H1 (cell line): ENCODE data around the gene TLL1. TPM values are rescaled to one million over a fixed set of nuclear protein-coding genes. Genes with fewer than 3 reads are reported as not detected.

Experiments used
- CTCF ChIA-PET: fragments of 300-600 bp; sonication (Branson Sonifier 250); formaldehyde crosslinking; loops from one replicate; lab custom pipeline; 2021; ENCODE audit not compliant: partially characterized antibody; lab: Charles Lee
- POLR2A ChIA-PET: fragments of 300-600 bp; sonication (Branson Sonifier 250); formaldehyde crosslinking; loops from one replicate; lab custom pipeline; 2021; ENCODE audit warnings: inconsistent platforms; ENCODE audit not compliant: partially characterized antibody; lab: Charles Lee
- DNase-seq, 2 experiments: peaks; one replicate each; pipeline versions ENCODE4 v3.0.0 to v3.0.0-alpha.2; 2010 to 2022; ENCODE audit warnings: low spot score in 2 of 2, low read depth in 1 of 2, mixed read lengths in 1 of 2
- FAIRE-seq: peaks from 2 replicates; lab custom pipeline; 2011; peaks lifted over from hg19 to GRCh38; lab: Jason Lieb, UNC
- H2AFZ ChIP-seq: 2 replicates; pipeline ENCODE4 v1.8.1; 2012; ENCODE audit warnings: low read length, inconsistent platforms
- H2AK5ac ChIP-seq: 2 replicates; pipeline ENCODE4 v1.6.1; 2013; ENCODE audit warnings: low read depth, low read length
- H2BK120ac ChIP-seq: replicated peaks from 2 replicates; pipeline ENCODE3; 2013; ENCODE audit warnings: low read depth, low read length, inconsistent platforms
- H2BK12ac ChIP-seq: 2 replicates; pipeline ENCODE4 v1.6.1; 2013; ENCODE audit warnings: low read depth, low read length
- H2BK15ac ChIP-seq: 2 replicates; pipeline ENCODE4 v1.6.1; 2013; ENCODE audit warnings: low read length
- H2BK20ac ChIP-seq: 2 replicates; pipeline ENCODE4 v1.6.1; 2013; ENCODE audit warnings: low read length
- H2BK5ac ChIP-seq: 2 replicates; pipeline ENCODE4 v1.6.1; 2013; ENCODE audit warnings: low read depth, low read length
- H3K14ac ChIP-seq: 2 replicates; pipeline ENCODE4 v1.6.1; 2013; ENCODE audit warnings: inconsistent platforms; ENCODE audit not compliant: insufficient read length
- H3K18ac ChIP-seq: 2 replicates; pipeline ENCODE4 v1.6.1; 2013; ENCODE audit warnings: low read length; ENCODE audit errors: extremely low read depth
- H3K23ac ChIP-seq: 2 replicates; pipeline ENCODE4 v1.6.1; 2013; ENCODE audit warnings: inconsistent platforms; ENCODE audit not compliant: insufficient read length
- H3K23me2 ChIP-seq: 2 replicates; pipeline ENCODE4 v1.6.1; 2013; ENCODE audit warnings: low read depth, low read length
- H3K27ac ChIP-seq: 2 replicates; pipeline ENCODE4 v1.6.1; 2011; ENCODE audit warnings: low read depth, low read length, inconsistent platforms
- H3K27me3 ChIP-seq, 4 experiments: replicated peaks in 1 of 4; 1 replicate in 1 of 4; 2 replicates in 3 of 4; pipeline versions ENCODE4 v1.6.1 to v1.8.1; 2011 to 2013; ENCODE audit warnings: low read length in 3 of 4, mild to moderate bottlenecking in 3 of 4, inconsistent platforms in 2 of 4, mixed read lengths in 2 of 4, moderate library complexity in 1 of 4; ENCODE audit not compliant: control insufficient read depth in 3 of 4, insufficient read depth in 3 of 4; ENCODE audit errors: extremely low read depth in 1 of 4
- H3K36me3 ChIP-seq, 4 experiments: 2 replicates each; pipeline versions ENCODE4 v1.6.1 to v1.8.1; 2011 to 2013; ENCODE audit warnings: mild to moderate bottlenecking in 4 of 4, low read length in 3 of 4, moderate library complexity in 2 of 4, control low read depth in 1 of 4, inconsistent platforms in 1 of 4; ENCODE audit not compliant: insufficient read depth in 4 of 4, control insufficient read depth in 2 of 4
- H3K4ac ChIP-seq: replicated peaks from 2 replicates; pipeline ENCODE3; 2013; ENCODE audit warnings: low read length, low read depth, mixed read lengths, inconsistent platforms; ENCODE audit not compliant: insufficient read length
- H3K4me1 ChIP-seq, 4 experiments: replicated peaks in 1 of 4; 1 replicate in 1 of 4; 2 replicates in 3 of 4; pipeline versions ENCODE4 v1.6.1 to v1.8.1; 2011 to 2013; ENCODE audit warnings: low read length in 3 of 4, inconsistent platforms in 2 of 4, mixed read lengths in 1 of 4; ENCODE audit not compliant: insufficient read depth in 4 of 4, control insufficient read depth in 3 of 4
- H3K4me2 ChIP-seq, 2 experiments: 2 replicates each; pipeline versions ENCODE4 v1.6.1 to v1.8.1; 2011 to 2013; ENCODE audit warnings: low read depth in 2 of 2, low read length in 2 of 2, control low read depth in 1 of 2, inconsistent platforms in 1 of 2, mild to moderate bottlenecking in 1 of 2; ENCODE audit not compliant: insufficient read depth in 1 of 2
- H3K4me3 ChIP-seq, 4 experiments: fragments of 200-600, 300-600 bp in 1 of 4; sonication (generic), shearing (Covaris generic), sonication (Bioruptor Twin) in 1 of 4; 2 replicates each; pipeline versions ENCODE4 v1.5.1 to v1.8.1; 2011 to 2016; ENCODE audit warnings: low read length in 4 of 4, low read depth in 3 of 4, control low read depth in 2 of 4, inconsistent platforms in 2 of 4, mild to moderate bottlenecking in 2 of 4, mixed read lengths in 1 of 4, moderate library complexity in 1 of 4; ENCODE audit not compliant: insufficient read depth in 2 of 4; ENCODE audit errors: extremely low read depth in 1 of 4
- H3K56ac ChIP-seq: replicated peaks from 2 replicates; pipeline ENCODE3; 2013; ENCODE audit warnings: low read depth, mild to moderate bottlenecking, mixed read lengths, low read length, inconsistent platforms; ENCODE audit not compliant: insufficient read length
- H3K79me1 ChIP-seq: 2 replicates; pipeline ENCODE4 v1.6.1; 2013; ENCODE audit warnings: low read depth, low read length, control low read depth
- H3K79me2 ChIP-seq, 2 experiments: 2 replicates each; pipeline versions ENCODE4 v1.6.1 to v1.8.1; 2012 to 2013; ENCODE audit warnings: low read length in 2 of 2, mild to moderate bottlenecking in 2 of 2, inconsistent platforms in 1 of 2; ENCODE audit not compliant: insufficient read depth in 2 of 2, control insufficient read depth in 1 of 2
- H3K9ac ChIP-seq, 4 experiments: replicated peaks in 1 of 4; 1 replicate in 1 of 4; 2 replicates in 3 of 4; pipeline versions ENCODE4 v1.6.1 to v1.8.1; 2011 to 2013; ENCODE audit warnings: low read depth in 3 of 4, low read length in 3 of 4, control low read depth in 2 of 4, mild to moderate bottlenecking in 2 of 4, moderate library complexity in 2 of 4, inconsistent platforms in 1 of 4; ENCODE audit errors: extremely low read depth in 1 of 4
- H3K9me3 ChIP-seq, 2 experiments: 2 replicates each; pipeline versions ENCODE4 v1.6.1 to v1.8.1; 2012 to 2013; ENCODE audit warnings: mild to moderate bottlenecking in 2 of 2, moderate library complexity in 2 of 2, control low read depth in 1 of 2, inconsistent platforms in 1 of 2, low read depth in 1 of 2, low read length in 1 of 2, mixed read lengths in 1 of 2; ENCODE audit not compliant: insufficient read depth in 2 of 2
- H4K20me1 ChIP-seq, 2 experiments: replicated peaks in 1 of 2; 2 replicates each; pipeline versions ENCODE3 to v1.8.1; 2011 to 2013; ENCODE audit warnings: inconsistent platforms in 2 of 2, low read length in 2 of 2, mild to moderate bottlenecking in 1 of 2; ENCODE audit not compliant: insufficient read depth in 2 of 2, control insufficient read depth in 1 of 2
- H4K5ac ChIP-seq: 2 replicates; pipeline ENCODE4 v1.6.1; 2013; ENCODE audit warnings: low read length, low read depth, mixed read lengths, inconsistent platforms; ENCODE audit not compliant: insufficient read length
- H4K8ac ChIP-seq: 2 replicates; pipeline ENCODE4 v1.8.0; 2013; ENCODE audit warnings: mild to moderate bottlenecking, moderate library complexity, low read length, inconsistent platforms; ENCODE audit not compliant: insufficient read depth; ENCODE audit errors: extremely low read depth
- H4K91ac ChIP-seq: replicated peaks from 2 replicates; pipeline ENCODE3; 2013; ENCODE audit warnings: low read length, mixed read lengths, inconsistent platforms; ENCODE audit not compliant: insufficient read length
- WGBS, 2 experiments: shearing (Covaris generic) in 1 of 2; methylation state at CpG; one replicate each; pipeline versions ENCODE4 v1.1.6 to v1.1.7; 2013 to 2015; ENCODE audit warnings: low lambda C conversion rate in 2 of 2, mixed read lengths in 2 of 2, inconsistent platforms in 1 of 2, low coverage in 1 of 2, missing lambda C conversion rate in 1 of 2; ENCODE audit not compliant: insufficient replicate concordance in 2 of 2, insufficient coverage in 1 of 2, insufficient read length in 1 of 2; ENCODE audit errors: extremely low coverage in 1 of 2, missing lambda C conversion rate in 1 of 2; 5-methylcytosine and 5-hydroxymethylcytosine counted together
- polyA plus RNA-seq, 7 experiments: library from polyadenylated mRNA; depleted of rRNA in 3 of 7; stranded (reverse) in 5 of 7; unstranded in 2 of 7; fragments of >200 nt in 5 of 7; fragments of 200-250 nt in 2 of 7; gene quantifications; 1 replicate in 5 of 7; 2 replicates in 1 of 7; 4 replicates in 1 of 7; pipeline versions ENCODE4 v1.2.1 to v1.2.3, GENCODE V29; 2011 to 2013; ENCODE audit warnings: missing spikeins in 2 of 7, mixed read lengths in 2 of 7
- total RNA-seq: library from RNA; stranded (reverse); fragmentation: NEBNext Ultra II Directional; extraction: Animal tissue kit (Norgen Biotek cat#: 25700); gene quantifications from 2 replicates; pipeline ENCODE4 v1.2.1, GENCODE V29; 2021

The TLL1 gene
- total and polyA plus RNA-seq, 2 of the 8 experiments (the other 6 are each of a cell fraction or from before 2014, with no cell fraction given) = 0.18 to 1.1 TPM

DNA sequence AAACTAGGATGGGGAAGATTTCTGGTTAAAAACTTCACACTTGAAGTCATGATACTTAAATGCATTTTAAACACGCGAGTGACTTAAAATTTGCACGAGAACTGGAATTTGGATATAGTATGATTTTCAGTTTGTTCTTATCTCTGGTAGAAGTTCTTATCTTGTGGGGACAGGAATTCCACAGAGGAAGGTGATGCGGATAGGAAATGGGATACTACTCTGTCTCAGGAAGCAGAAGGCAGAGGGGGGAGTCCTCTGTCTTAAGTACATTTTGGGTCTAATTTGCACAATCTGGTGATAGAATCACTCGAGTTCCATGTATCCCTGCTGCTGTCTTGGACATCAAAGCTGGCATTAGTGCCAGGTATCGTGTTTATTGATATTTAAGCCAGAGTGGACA, 53.3 kb downstream of the TLL1 start:
- H2BK15ac ChIP-seq = no peak overlapping the region
- H3K4me2 ChIP-seq = no peak overlapping the region
- H3K79me2 ChIP-seq = no peaks in the 10 kb centered on the region
- no peaks in the 10 kb centered on the region for H3K23me2 ChIP-seq
- no peak overlapping the region for H2BK120ac ChIP-seq
- H3K4me1 ChIP-seq = no peaks in the 10 kb centered on the region; a peak in 1 of 7 replicates
- DNase-seq = no peak
- H2AK5ac ChIP-seq = no peak overlapping the region
- no peak overlapping the region for H3K9ac ChIP-seq
- no peaks in the 10 kb centered on the region for H3K27me3 ChIP-seq
- H2BK5ac ChIP-seq = no peak overlapping the region
- no peak overlapping the region for H3K4ac ChIP-seq
- WGBS, 2 experiments = 95% methylated on average over 6 of the region's 6 CpGs; no CpG with 5 or more reads in 1 of the 2 experiments
- H3K27ac ChIP-seq = no peak overlapping the region
- H3K14ac ChIP-seq = no peak overlapping the region
- POLR2A ChIA-PET = no interaction called here
- H2AFZ ChIP-seq = no peak overlapping the region
- CTCF ChIA-PET = interaction anchor here (1.0 to 1.6 kb wide), 2 partner anchors 10 to 433 kb away, joined by 3 to 6 read pairs; no protein-coding TSS in a partner anchor
- H2BK12ac ChIP-seq = no peak overlapping the region
- H4K20me1 ChIP-seq = no peaks in the 10 kb centered on the region
- H2BK20ac ChIP-seq = no peak overlapping the region
- H4K8ac ChIP-seq = no peak overlapping the region
- H3K79me1 ChIP-seq = no peaks in the 10 kb centered on the region
- no peak overlapping the region for H3K23ac ChIP-seq
- H4K91ac ChIP-seq = no peak overlapping the region
- H3K4me3 ChIP-seq = no peak overlapping the region
- no peak for FAIRE-seq
- no peak overlapping the region for H4K5ac ChIP-seq
- no peak overlapping the region for H3K18ac ChIP-seq
- no peaks in the 10 kb centered on the region for H3K36me3 ChIP-seq
- no peak overlapping the region for H3K56ac ChIP-seq
- no peaks in the 10 kb centered on the region; a peak in 1 of 4 replicates for H3K9me3 ChIP-seq
